Adrenal gland (tissue), 12 donors: ENCODE measurements around the gene PSMA6. TPM values are rescaled to one million over a fixed set of nuclear protein-coding genes. Genes with fewer than 3 reads are reported as not detected.
A peak's percentile ranks its signal among the peaks of the same experiment; 100 is the strongest.

Experiments used
- DNase-seq, 7 donors: peaks; one replicate each; pipeline ENCODE4 v3.0.0-alpha.2; 2019 to 2020
- H3K27ac ChIP-seq, 5 donors: fragments of 200-600 bp; sonication (generic) in 4 of 5; 1 replicate in 3 of 5; 2 replicates in 2 of 5; pipeline versions ENCODE4 v1.5.1 to v1.8.0; 2016 to 2020; ENCODE audit warnings: mild to moderate bottlenecking in 1 of 5
- H3K27me3 ChIP-seq: fragments of 200-600 bp; 2 replicates; pipeline ENCODE4 v1.8.0; 2021
- H3K36me3 ChIP-seq, 2 donors: fragments of 200-600 bp; replicated peaks in 1 of 2; 1 replicate in 1 of 2; 2 replicates in 1 of 2; pipeline versions ENCODE4 v1.5.1 to v1.8.0; 2018 to 2022
- H3K4me1 ChIP-seq, 2 donors: fragments of 200-600 bp; replicated peaks in 1 of 2; 1 replicate in 1 of 2; 2 replicates in 1 of 2; pipeline versions ENCODE4 v1.5.1 to v1.8.0; 2018 to 2021
- H3K4me3 ChIP-seq, 4 donors: fragments of 200-600 bp; sonication (generic) in 3 of 4; one replicate each; pipeline ENCODE4 v1.5.1; 2016 to 2018
- H3K9me3 ChIP-seq, 3 donors: fragments of 200-600 bp; sonication (generic) in 1 of 3; replicated peaks in 1 of 3; 1 replicate in 2 of 3; 2 replicates in 1 of 3; pipeline versions ENCODE4 v1.5.1 to v1.8.0; 2016 to 2021
- POLR2A ChIP-seq, 2 donors: fragments of 450-650 bp; IDR thresholded peaks; one replicate each; pipeline ENCODE4 v1.6.1; 2017; ENCODE audit warnings: antibody characterized with exemption in 2 of 2, mild to moderate bottlenecking in 2 of 2, moderate library complexity in 1 of 2
- WGBS, 4 donors: extraction: QIAGEN DNeasy Blood & Tissue Kit in 2 of 4; methylation state at CpG; one replicate each; pipeline versions ENCODE4 v1.1.5 to v1.1.7; 2013 to 2017; 5-methylcytosine and 5-hydroxymethylcytosine counted together
- intact Hi-C, 2 donors: fragments of 100-400 bp; cut with DNase I; formaldehyde crosslinking; loops; one replicate each; pipeline versions ENCODE4 v1.14.1 to v1.15.0; 2022 to 2023
- polyA plus RNA-seq, 3 donors: library from polyadenylated mRNA; stranded (reverse); fragments of 200-250 nt in 2 of 3; fragments of 350-450 nt in 1 of 3; fragmentation: Illumina TruSeq in 1 of 3; extraction: RNeasy Lipid Tissue Mini Kit (QIAGEN cat#74804) in 1 of 3; gene quantifications; one replicate each; pipeline ENCODE4 v1.2.3, GENCODE V29; 2013 to 2014
- total RNA-seq, 9 donors: library from RNA; depleted of rRNA in 4 of 9; stranded (reverse); fragments of >200 nt in 4 of 9; fragments of 120-200 nt in 1 of 9; fragmentation: NEBNext Ultra II Directional in 1 of 9; extraction: Animal tissue kit (Norgen Biotek cat#: 25700) in 1 of 9; gene quantifications; one replicate each; pipeline versions ENCODE4 v1.1.0 to v1.2.4, GENCODE V29; 2013 to 2023
- TF ChIP-seq, protein P1 (sequence below), 6 experiments: fragments of 450-650 bp in 4 of 6; fragments of 200-600 bp in 2 of 6; sonication (generic) in 1 of 6; IDR thresholded peaks; 1 replicate in 5 of 6; 2 replicates in 1 of 6; pipeline versions ENCODE4 v1.5.1 to v1.8.0; 2016 to 2021; ENCODE audit warnings: antibody characterized with exemption in 6 of 6, mild to moderate bottlenecking in 2 of 6, moderate library complexity in 1 of 6
- donor health status: healthy with polysubstance abuse.
- donor health status: Bipolar disorder and iron deficiency.
- donor health status: DM: yes; HTN: yes; CAD: no.
- donor health status: DM: no; HTN: no; CAD: no.
- donor health status: DM: no; HTN: no; CAD: no.
- donor health status: DM: yes; HTN: yes; CAD: no.

PSMA6 gene
- total and polyA plus RNA-seq, 12 donors: 114 to 393 (median 185) TPM

DNA sequence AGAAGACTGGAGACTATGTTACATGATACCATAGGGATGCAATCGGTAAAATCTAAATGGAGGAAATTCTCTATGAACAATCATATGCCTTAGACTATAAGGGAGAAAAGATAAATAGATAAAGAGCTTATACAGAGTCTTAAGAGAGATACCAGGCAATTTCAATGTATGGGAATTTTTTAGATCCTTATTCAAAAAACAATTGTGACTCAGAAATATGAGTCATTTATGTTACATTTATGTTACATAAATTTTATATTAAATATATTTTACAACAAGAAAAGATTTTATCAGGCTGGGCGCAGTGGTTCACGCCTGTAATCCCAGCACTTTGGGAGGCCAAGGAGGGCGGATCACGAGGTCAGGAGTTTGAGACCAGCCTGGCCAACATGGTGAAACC, 36.5 kb upstream of the PSMA6 start:
- no peak for DNase-seq
- H3K9me3 ChIP-seq: no peaks in the 10 kb centered on the region
- intact Hi-C loops: no loop called here
- WGBS, 4 donors: 90 to 96% (median 94%) methylated on average over 5 of the region's 5 CpGs
- H3K36me3 ChIP-seq: no peaks in the 10 kb centered on the region
- H3K27me3 ChIP-seq: no peaks in the 10 kb centered on the region
- H3K27ac ChIP-seq: no peak overlapping the region
- H3K4me3 ChIP-seq: no peak overlapping the region
- H3K4me1 ChIP-seq: peaks cover 0 to 7% of the 10 kb centered on the region in 2 donors
- no peak for TF ChIP-seq POLR2A (IDR thresholded peaks at IDR 0.05)
- TF ChIP-seq, protein P1, sequence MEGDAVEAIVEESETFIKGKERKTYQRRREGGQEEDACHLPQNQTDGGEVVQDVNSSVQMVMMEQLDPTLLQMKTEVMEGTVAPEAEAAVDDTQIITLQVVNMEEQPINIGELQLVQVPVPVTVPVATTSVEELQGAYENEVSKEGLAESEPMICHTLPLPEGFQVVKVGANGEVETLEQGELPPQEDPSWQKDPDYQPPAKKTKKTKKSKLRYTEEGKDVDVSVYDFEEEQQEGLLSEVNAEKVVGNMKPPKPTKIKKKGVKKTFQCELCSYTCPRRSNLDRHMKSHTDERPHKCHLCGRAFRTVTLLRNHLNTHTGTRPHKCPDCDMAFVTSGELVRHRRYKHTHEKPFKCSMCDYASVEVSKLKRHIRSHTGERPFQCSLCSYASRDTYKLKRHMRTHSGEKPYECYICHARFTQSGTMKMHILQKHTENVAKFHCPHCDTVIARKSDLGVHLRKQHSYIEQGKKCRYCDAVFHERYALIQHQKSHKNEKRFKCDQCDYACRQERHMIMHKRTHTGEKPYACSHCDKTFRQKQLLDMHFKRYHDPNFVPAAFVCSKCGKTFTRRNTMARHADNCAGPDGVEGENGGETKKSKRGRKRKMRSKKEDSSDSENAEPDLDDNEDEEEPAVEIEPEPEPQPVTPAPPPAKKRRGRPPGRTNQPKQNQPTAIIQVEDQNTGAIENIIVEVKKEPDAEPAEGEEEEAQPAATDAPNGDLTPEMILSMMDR (IDR thresholded peaks at IDR 0.05): no peak

DNA sequence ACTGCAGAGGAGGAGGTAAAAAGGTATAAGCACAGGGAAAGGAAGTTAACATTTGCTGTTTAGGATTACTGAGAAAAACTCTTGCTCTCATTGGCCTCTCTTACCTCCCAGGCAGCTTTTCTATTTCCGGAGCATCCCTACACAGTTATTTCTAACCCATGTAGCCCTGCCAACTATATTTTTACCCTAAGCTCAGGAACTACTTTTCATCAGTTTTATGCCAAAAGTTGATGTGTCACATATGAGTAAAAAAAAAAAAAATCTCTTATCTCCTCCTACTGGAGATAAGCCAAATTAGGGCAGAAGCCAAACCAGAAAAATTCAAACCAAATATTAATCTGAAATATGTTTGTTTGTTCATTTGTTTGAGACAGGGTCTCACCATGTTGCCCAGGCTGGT, 34.4 kb upstream of the PSMA6 start:
- Histone ChIP-seq H3K27ac (no peak overlapping the region), H3K4me3 (no peak overlapping the region), H3K27me3 (no peaks in the 10 kb centered on the region), H3K9me3 (no peaks in the 10 kb centered on the region), H3K4me1 (peaks cover 0 to 7% of the 10 kb centered on the region in 2 donors), H3K36me3 (no peaks in the 10 kb centered on the region)
- TF ChIP-seq POLR2A (IDR thresholded peaks at IDR 0.05): no peak
- intact Hi-C loops: no loop called here
- WGBS, 4 donors: 12 to 43% (median 24%) methylated on average over 1 of the region's 1 CpG
- DNase-seq: no peak

DNA sequence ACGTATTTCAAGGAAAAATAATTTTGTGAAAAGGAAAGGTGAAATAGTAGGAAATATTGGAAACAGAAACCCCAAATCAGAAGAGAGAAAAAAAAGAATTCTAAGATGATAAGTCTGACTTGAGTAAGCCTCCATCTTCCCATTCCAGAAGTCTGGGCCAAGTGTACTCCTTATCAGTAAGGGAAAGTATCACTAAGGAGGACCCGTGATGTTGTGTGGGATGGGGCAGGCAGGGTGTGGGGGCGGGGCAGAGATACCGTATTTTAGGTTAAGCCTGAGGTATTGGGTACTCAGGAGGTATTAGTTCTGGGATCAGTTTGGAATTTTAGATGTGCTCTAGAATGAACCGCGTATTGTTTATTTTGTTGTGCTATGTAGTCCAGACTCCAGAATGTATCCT, 33.8 kb upstream of the PSMA6 start:
- H3K36me3 ChIP-seq: no peaks in the 10 kb centered on the region
- no peak overlapping the region for H3K4me3 ChIP-seq
- DNase-seq: no peak
- H3K4me1 ChIP-seq: peaks cover 0 to 7% of the 10 kb centered on the region in 2 donors
- TF ChIP-seq, protein P1 (IDR thresholded peaks at IDR 0.05): no peak
- TF ChIP-seq POLR2A (IDR thresholded peaks at IDR 0.05): no peak
- 72 to 83% (median 78%) methylated on average over 6 of the region's 6 CpGs for WGBS, 4 donors
- intact Hi-C loops: no loop called here
- H3K27ac ChIP-seq: no peak overlapping the region
- no peaks in the 10 kb centered on the region for H3K27me3 ChIP-seq
- no peaks in the 10 kb centered on the region for H3K9me3 ChIP-seq

DNA sequence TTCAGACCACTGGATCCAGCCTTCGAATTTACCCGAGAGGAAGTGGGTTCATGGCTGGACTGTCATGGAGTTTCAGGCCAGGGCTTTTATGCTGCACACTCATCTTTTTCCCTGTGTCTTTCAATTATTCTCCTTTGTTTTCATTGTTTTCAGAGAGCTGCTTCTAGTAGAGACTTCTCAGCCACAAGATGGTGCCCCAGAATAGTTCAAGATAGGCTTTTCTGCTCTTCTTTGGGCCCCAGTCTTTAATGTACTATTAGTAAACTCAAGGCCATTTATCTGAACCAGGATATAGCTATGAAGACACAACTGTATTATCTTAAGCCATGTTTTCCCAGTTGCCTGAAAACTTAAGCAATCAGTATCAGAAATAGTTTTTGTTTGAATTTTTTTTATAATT, 30.4 kb upstream of the PSMA6 start:
- intact Hi-C loops: no loop called here

DNA sequence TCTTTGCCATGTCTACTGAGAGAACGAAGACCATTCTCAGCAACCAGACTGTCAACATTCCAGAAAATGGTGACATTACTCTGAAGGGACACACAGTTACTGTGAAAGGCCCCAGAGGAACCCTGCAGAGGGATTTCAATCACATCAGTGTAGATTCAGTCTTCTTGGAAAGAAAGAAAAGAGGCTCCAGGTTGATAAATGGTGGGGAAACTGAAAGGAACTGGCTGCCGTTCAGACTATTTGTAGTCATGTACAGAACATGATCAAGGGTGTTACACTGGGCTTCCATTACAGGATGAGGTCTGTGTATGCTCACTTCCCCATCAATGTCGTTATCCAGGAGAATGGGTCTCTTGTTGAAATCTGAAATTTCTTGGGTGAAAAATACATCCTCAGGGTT, 29.7 kb upstream of the PSMA6 start:
- no peak for TF ChIP-seq POLR2A (IDR thresholded peaks at IDR 0.05)
- TF ChIP-seq, protein P1 (IDR thresholded peaks at IDR 0.05): no peak
- no peak for DNase-seq
- 68 to 84% (median 81%) methylated on average over 3 of the region's 3 CpGs for WGBS, 4 donors

More for the DNA sequence above, 30.4 kb upstream of the PSMA6 start:
- Histone ChIP-seq H3K9me3 (no peaks in the 10 kb centered on the region), H3K27ac (no peak overlapping the region), H3K27me3 (no peaks in the 10 kb centered on the region), H3K4me3 (no peak overlapping the region), H3K36me3 (no peaks in the 10 kb centered on the region), H3K4me1 (peaks cover 0 to 7% of the 10 kb centered on the region in 2 donors)
- WGBS, 4 donors: 66 to 82% (median 78%) methylated on average over 2 of the region's 2 CpGs
- no peak for TF ChIP-seq POLR2A (IDR thresholded peaks at IDR 0.05)
- TF ChIP-seq, protein P1 (IDR thresholded peaks at IDR 0.05): peak; percentile 9 to 46 (median 26)
- peak in 1 of 7 donors; percentile 32 for DNase-seq

More for the DNA sequence above, 29.7 kb upstream of the PSMA6 start:
- Histone ChIP-seq H3K9me3 (no peaks in the 10 kb centered on the region), H3K4me1 (peaks cover 0 to 7% of the 10 kb centered on the region in 2 donors), H3K4me3 (no peak overlapping the region), H3K36me3 (no peaks in the 10 kb centered on the region), H3K27ac (no peak overlapping the region), H3K27me3 (no peaks in the 10 kb centered on the region)
- intact Hi-C loops: no loop called here
